Measurements from ENCODE around the gene CDK7. TPM values are rescaled to one million over a fixed set of nuclear protein-coding genes. Genes with fewer than 3 reads are reported as not detected.

The CDK7 gene
- total RNA-seq, 1 experiment from 2014 or later = 53.4 TPM

- Histone ChIP-seq H2BK20ac (ENCODE audit: low read depth, low read length, poor library complexity, severe bottlenecking) (no peak overlapping the region), H4K5ac (ENCODE audit: insufficient read length, low read depth, low read length) (no peak overlapping the region), H4K20me1 (ENCODE audit: control insufficient read depth, insufficient read depth, insufficient read length) (no peaks in the 10 kb centered on the region), H3K4me2 (ENCODE audit: insufficient read depth, insufficient read length, low read length) (no peak overlapping the region), H2BK15ac (ENCODE audit: low read depth, low read length) (no peak overlapping the region), H3K79me1 (ENCODE audit: insufficient read depth, low read depth, low read length, poor library complexity, severe bottlenecking) (peaks cover 11% of the 10 kb centered on the region), H3K14ac (ENCODE audit: insufficient read depth, low read length) (no peak overlapping the region), H3K56ac (ENCODE audit: insufficient read length, low read depth, low read length) (no peak overlapping the region), H4K8ac (replicated peaks; ENCODE audit: insufficient read length, low read depth, low read length) (no peak overlapping the region), H3K9me3 (ENCODE audit: control insufficient read depth, low read depth, low read length) (no peaks in the 10 kb centered on the region), H3T11ph (ENCODE audit: low read length) (no peak overlapping the region), H3K79me2 (ENCODE audit: insufficient read depth, low read length) (peaks cover 17% of the 10 kb centered on the region; the same call in 1 of the 2 replicates), H3K18ac (ENCODE audit: insufficient read length, low read depth, low read length) (no peak overlapping the region), H2BK5ac (ENCODE audit: insufficient read length, low read length) (no peak overlapping the region), H3K23me2 (ENCODE audit: insufficient read length, low read depth, low read length, poor library complexity, severe bottlenecking) (no peaks in the 10 kb centered on the region), H3K23ac (ENCODE audit: insufficient read length, low read depth, low read length) (no peak overlapping the region), H3K4ac (ENCODE audit: low read depth, low read length) (no peak overlapping the region), H2AFZ (ENCODE audit: low read length) (no peak overlapping the region), H4K91ac (ENCODE audit: insufficient read length, low read depth, low read length) (no peak overlapping the region), H3K27ac (ENCODE audit: insufficient read length, low read depth, low read length) (no peak overlapping the region), H3K27me3 (ENCODE audit: insufficient read depth, low read length) (no peaks in the 10 kb centered on the region), H2BK12ac (ENCODE audit: insufficient read length, low read depth, low read length) (no peak overlapping the region), H3K4me1 (ENCODE audit: insufficient read depth, low read length) (no peaks in the 10 kb centered on the region), H3K9ac (ENCODE audit: extremely low read depth, insufficient read length, low read length) (no peak overlapping the region), H2BK120ac (ENCODE audit: low read depth, low read length, poor library complexity, severe bottlenecking) (no peak overlapping the region), H2AK5ac (ENCODE audit: insufficient read length, low read length) (no peak overlapping the region)
- no peaks in the 10 kb centered on the region for H3K27me3 Mint-ChIP-seq (ENCODE audit: low read depth)
- peak overlapping the region in 2 of 3 experiments; percentile 66 to 81; a peak in 4 of 7 replicates for H3K27ac Mint-ChIP-seq
- TF ChIP-seq, protein P1, sequence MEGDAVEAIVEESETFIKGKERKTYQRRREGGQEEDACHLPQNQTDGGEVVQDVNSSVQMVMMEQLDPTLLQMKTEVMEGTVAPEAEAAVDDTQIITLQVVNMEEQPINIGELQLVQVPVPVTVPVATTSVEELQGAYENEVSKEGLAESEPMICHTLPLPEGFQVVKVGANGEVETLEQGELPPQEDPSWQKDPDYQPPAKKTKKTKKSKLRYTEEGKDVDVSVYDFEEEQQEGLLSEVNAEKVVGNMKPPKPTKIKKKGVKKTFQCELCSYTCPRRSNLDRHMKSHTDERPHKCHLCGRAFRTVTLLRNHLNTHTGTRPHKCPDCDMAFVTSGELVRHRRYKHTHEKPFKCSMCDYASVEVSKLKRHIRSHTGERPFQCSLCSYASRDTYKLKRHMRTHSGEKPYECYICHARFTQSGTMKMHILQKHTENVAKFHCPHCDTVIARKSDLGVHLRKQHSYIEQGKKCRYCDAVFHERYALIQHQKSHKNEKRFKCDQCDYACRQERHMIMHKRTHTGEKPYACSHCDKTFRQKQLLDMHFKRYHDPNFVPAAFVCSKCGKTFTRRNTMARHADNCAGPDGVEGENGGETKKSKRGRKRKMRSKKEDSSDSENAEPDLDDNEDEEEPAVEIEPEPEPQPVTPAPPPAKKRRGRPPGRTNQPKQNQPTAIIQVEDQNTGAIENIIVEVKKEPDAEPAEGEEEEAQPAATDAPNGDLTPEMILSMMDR (conservative IDR thresholded peaks at IDR 0.05) = no peak
- H3K4me1 Mint-ChIP-seq = peaks cover 0 to 4% of the 10 kb centered on the region in 2 experiments; a peak in 2 of 4 replicates
- H3K4me3 Mint-ChIP-seq = no peak overlapping the region
- H3K36me3 Mint-ChIP-seq (ENCODE audit: insufficient read depth in 1 of 3, low read depth in 3 of 3) = peaks cover 4 to 10% (median 6%) of the 10 kb centered on the region in 3 experiments; a peak in 5 of 7 replicates
- WGBS (ENCODE audit: extremely low coverage, insufficient read length, low lambda C conversion rate) = no CpG with 5 or more reads among the region's 2 CpGs
- H3K9me3 Mint-ChIP-seq = no peaks in the 10 kb centered on the region
- no peak for DNase-seq
Measured at GRCh38 chr5:69248019-69248418, 13.3 kb downstream of the CDK7 start.
